Endothelial cell of umbilical vein (primary cell): ENCODE data around the gene PPIH. TPM values are rescaled to one million over a fixed set of nuclear protein-coding genes. Genes with fewer than 3 reads are reported as not detected.

Experiments
- BruUV-seq: library from RNA; stranded (reverse); fragments of 400-500 nt; replicated peaks from 2 replicates; lab custom pipeline; 2021; lab: Mats Ljungman, UMichigan
- CTCF ChIA-PET: fragments of 300-600, 350-600 bp; sonication (Branson Sonifier 250); formaldehyde crosslinking; loops from one replicate; lab custom pipeline; 2021; ENCODE audit warnings: antibody characterized with exemption, inconsistent platforms; lab: Charles Lee
- POLR2A ChIA-PET: fragments of 300-600, 350-600 bp; sonication (Branson Sonifier 250); formaldehyde crosslinking; loops from one replicate; lab custom pipeline; 2021; ENCODE audit warnings: antibody characterized with exemption, inconsistent platforms; lab: Charles Lee
- DNase-seq: peaks from one replicate; pipeline ENCODE4 v3.0.0-alpha.2; 2011; ENCODE audit warnings: low read depth, low spot score
- FAIRE-seq: peaks from 2 replicates; lab custom pipeline; 2011; peaks lifted over from hg19 to GRCh38; lab: Jason Lieb, UNC
- H2AFZ ChIP-seq: 2 replicates; pipeline ENCODE4 v1.6.0; 2012; ENCODE audit warnings: low read depth, low read length, control low read depth, inconsistent platforms
- H3K27ac ChIP-seq: 2 replicates; pipeline ENCODE4 v1.5.1; 2011; ENCODE audit warnings: low read depth, mild to moderate bottlenecking, control low read depth, low read length, moderate library complexity; ENCODE audit not compliant: insufficient read depth
- H3K27me3 ChIP-seq, 2 experiments: 2 replicates each; pipeline versions ENCODE4 v1.6.0 to v1.6.1; 2011; ENCODE audit warnings: low read length in 2 of 2, mixed read lengths in 1 of 2; ENCODE audit not compliant: control insufficient read depth in 2 of 2, insufficient read depth in 2 of 2
- H3K36me3 ChIP-seq, 2 experiments: 2 replicates in 1 of 2; 3 replicates in 1 of 2; pipeline ENCODE4 v1.5.1; 2011; ENCODE audit warnings: low read length in 2 of 2, mild to moderate bottlenecking in 1 of 2, moderate library complexity in 1 of 2; ENCODE audit not compliant: control insufficient read depth in 2 of 2, insufficient read depth in 2 of 2; ENCODE audit errors: extremely low read depth in 1 of 2
- H3K4me1 ChIP-seq: 3 replicates; pipeline ENCODE4 v1.5.1; 2011; ENCODE audit warnings: mild to moderate bottlenecking, low read length; ENCODE audit not compliant: control insufficient read depth, insufficient read depth; ENCODE audit errors: extremely low read depth
- H3K4me2 ChIP-seq: 2 replicates; pipeline ENCODE4 v1.6.1; 2011; ENCODE audit warnings: low read length, control low read depth, mixed read lengths; ENCODE audit not compliant: insufficient read depth
- H3K4me3 ChIP-seq, 3 experiments: fragments of 200-600 bp in 1 of 3; sonication (generic), shearing (Covaris generic) in 1 of 3; replicated peaks in 1 of 3; 2 replicates each; pipeline ENCODE4 v1.5.1; 2011 to 2016; ENCODE audit warnings: control low read depth in 3 of 3, low read length in 3 of 3, mild to moderate bottlenecking in 2 of 3, inconsistent platforms in 1 of 3, low read depth in 1 of 3, moderate library complexity in 1 of 3; ENCODE audit not compliant: insufficient read depth in 1 of 3
- H3K79me2 ChIP-seq: 2 replicates; pipeline ENCODE4 v1.6.0; 2012; ENCODE audit warnings: low read length, inconsistent platforms; ENCODE audit not compliant: control insufficient read depth, insufficient read depth
- H3K9ac ChIP-seq: replicated peaks from 2 replicates; pipeline ENCODE3; 2011; ENCODE audit warnings: low read length, control low read depth; ENCODE audit not compliant: insufficient read depth; ENCODE audit errors: extremely low read depth
- H3K9me1 ChIP-seq: replicated peaks from 3 replicates; pipeline ENCODE4 v1.6.0; 2011; ENCODE audit warnings: mild to moderate bottlenecking, low read length; ENCODE audit not compliant: control insufficient read depth, insufficient read depth; ENCODE audit errors: extremely low read depth
- H3K9me3 ChIP-seq: replicated peaks from 2 replicates; pipeline ENCODE4 v1.5.1; 2012; ENCODE audit warnings: low read length, inconsistent platforms; ENCODE audit not compliant: control insufficient read depth, insufficient read depth
- H4K20me1 ChIP-seq: replicated peaks from 2 replicates; pipeline ENCODE3; 2011; ENCODE audit warnings: mild to moderate bottlenecking, low read length; ENCODE audit not compliant: control insufficient read depth, insufficient read depth; ENCODE audit errors: extremely low read depth
- EZH2 ChIP-seq: IDR thresholded peaks from 2 replicates; pipeline ENCODE4 v1.6.1; 2012; ENCODE audit warnings: borderline replicate concordance, low read depth, mild to moderate bottlenecking, moderate library complexity, low read length, inconsistent platforms; ENCODE audit not compliant: severe bottlenecking
- FOS ChIP-seq: IDR thresholded peaks from 2 replicates; pipeline ENCODE4 v1.6.1; 2011; ENCODE audit warnings: mild to moderate bottlenecking, low read length, moderate library complexity, borderline replicate concordance; ENCODE audit not compliant: insufficient read depth
- GATA2 ChIP-seq: IDR thresholded peaks from 2 replicates; pipeline ENCODE4 v1.7.0; 2011; ENCODE audit warnings: low read depth, mild to moderate bottlenecking, moderate library complexity, mixed read lengths, low read length; ENCODE audit not compliant: insufficient read length, insufficient read depth
- JUN ChIP-seq: IDR thresholded peaks from 2 replicates; pipeline ENCODE4 v1.6.1; 2011; ENCODE audit warnings: borderline replicate concordance, low read depth; ENCODE audit not compliant: insufficient read length, insufficient read depth
- MYC ChIP-seq: IDR thresholded peaks from one replicate; pipeline ENCODE4 v1.6.1; 2011; ENCODE audit warnings: mild to moderate bottlenecking, low read depth, low read length
- POLR2A ChIP-seq: IDR thresholded peaks from 2 replicates; pipeline ENCODE4 v1.6.1; 2012; ENCODE audit warnings: low read depth, mild to moderate bottlenecking, control low read depth, low read length
- POLR2AphosphoS5 ChIP-seq: IDR thresholded peaks from 2 replicates; pipeline ENCODE4 v1.6.1; 2012; ENCODE audit warnings: low read depth, mild to moderate bottlenecking, control low read depth, low read length, moderate library complexity; ENCODE audit not compliant: insufficient read depth
- dilution Hi-C: fragments of 300-500 bp; cut with MboI; formaldehyde crosslinking; loops from one replicate; pipeline ENCODE4 v1.15.0; 2019; ENCODE audit warnings: low sequenced_read_pairs; ENCODE audit not compliant: extremely low pct_ligation_motif_present
- intact Hi-C: fragments of 100-400 bp; cut with micrococcal nuclease; formaldehyde crosslinking; loops from one replicate; pipeline ENCODE4 v1.10.0; 2022
- polyA plus RNA-seq, 4 experiments: library from polyadenylated mRNA; depleted of rRNA in 3 of 4; stranded (reverse) in 3 of 4; unstranded in 1 of 4; fragments of >200 nt; gene quantifications; 2 replicates each; pipeline versions ENCODE4 v1.2.1 to v1.2.3, GENCODE V29; 2011 to 2012; ENCODE audit warnings: missing spikeins in 1 of 4
- total RNA-seq: library from RNA; stranded (reverse); gene quantifications from 2 replicates; pipeline ENCODE4 v1.2.3, GENCODE V29; 2021
- TF ChIP-seq, protein P1 (sequence below): IDR thresholded peaks from 2 replicates; pipeline ENCODE4 v1.6.1; 2011; ENCODE audit not compliant: insufficient read depth, insufficient read length
- TF ChIP-seq, protein P2 (sequence below), 2 donors: IDR thresholded peaks; 1 replicate in 1 of 2; 2 replicates in 1 of 2; pipeline ENCODE4 v1.5.1; 2011; ENCODE audit warnings: low read length in 2 of 2, mild to moderate bottlenecking in 2 of 2, moderate library complexity in 2 of 2, control low read depth in 1 of 2, inconsistent platforms in 1 of 2, low read depth in 1 of 2; ENCODE audit not compliant: insufficient read depth in 1 of 2; ENCODE audit errors: extremely low read depth in 1 of 2

PPIH gene
- total and polyA plus RNA-seq, 2 donors (not counting 3 experiments of a cell fraction or from before 2014, with no cell fraction given): 52.1 to 55.2 TPM

DNA sequence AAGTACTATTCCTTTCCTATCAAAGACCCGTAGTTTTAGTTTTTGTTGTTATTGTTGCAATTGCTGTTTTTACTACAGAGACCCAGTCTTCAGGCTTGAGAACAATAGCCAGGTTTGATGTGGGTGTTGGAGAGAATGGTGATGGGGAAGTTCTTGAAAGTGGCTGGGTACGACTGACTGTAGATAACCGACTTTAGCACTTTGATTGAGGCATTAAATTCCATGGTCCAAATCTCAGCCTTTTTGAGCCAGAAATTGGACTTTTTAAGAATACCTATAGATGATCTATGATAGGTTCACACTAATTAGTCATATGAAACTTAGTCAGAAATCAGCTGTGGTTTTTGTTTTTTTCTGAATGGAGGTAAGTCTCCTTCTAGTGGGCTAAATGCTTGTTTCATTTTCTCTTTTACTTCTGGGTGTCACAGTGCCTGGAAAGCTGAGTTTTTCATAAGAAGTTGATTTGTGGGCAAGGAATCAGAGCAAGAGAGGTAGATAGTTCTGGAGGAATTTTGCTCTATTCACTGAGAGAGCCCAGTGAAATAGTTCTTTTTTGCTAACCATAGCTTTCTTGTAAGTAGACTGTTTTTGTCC lies 2.8 kb downstream of the PPIH start:
- intact Hi-C loops (no loop called here), dilution Hi-C loops (no loop called here)
- Histone ChIP-seq H3K4me3 (no peak overlapping the region), H2AFZ (no peak overlapping the region), H3K4me1 (peaks cover 14% of the 10 kb centered on the region), H3K9me3 (no peaks in the 10 kb centered on the region), H3K36me3 (peaks cover 4 to 9% of the 10 kb centered on the region in 2 experiments), H4K20me1 (no peaks in the 10 kb centered on the region), H3K27me3 (no peaks in the 10 kb centered on the region), H3K4me2 (no peak overlapping the region), H3K79me2 (peaks cover 15% of the 10 kb centered on the region), H3K27ac (no peak overlapping the region), H3K9ac (no peak overlapping the region), H3K9me1 (no peaks in the 10 kb centered on the region)
- POLR2A ChIA-PET: no interaction called here
- BruUV-seq: no TSS peak
- TF ChIP-seq, protein P1, sequence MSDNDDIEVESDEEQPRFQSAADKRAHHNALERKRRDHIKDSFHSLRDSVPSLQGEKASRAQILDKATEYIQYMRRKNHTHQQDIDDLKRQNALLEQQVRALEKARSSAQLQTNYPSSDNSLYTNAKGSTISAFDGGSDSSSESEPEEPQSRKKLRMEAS: no peak
- TF ChIP-seq GATA2: no peak
- no peak for TF ChIP-seq JUN
- TF ChIP-seq EZH2: no peak
- no peak for TF ChIP-seq FOS
- TF ChIP-seq MYC: no peak
- TF ChIP-seq POLR2AphosphoS5: no peak
- TF ChIP-seq, protein P2, sequence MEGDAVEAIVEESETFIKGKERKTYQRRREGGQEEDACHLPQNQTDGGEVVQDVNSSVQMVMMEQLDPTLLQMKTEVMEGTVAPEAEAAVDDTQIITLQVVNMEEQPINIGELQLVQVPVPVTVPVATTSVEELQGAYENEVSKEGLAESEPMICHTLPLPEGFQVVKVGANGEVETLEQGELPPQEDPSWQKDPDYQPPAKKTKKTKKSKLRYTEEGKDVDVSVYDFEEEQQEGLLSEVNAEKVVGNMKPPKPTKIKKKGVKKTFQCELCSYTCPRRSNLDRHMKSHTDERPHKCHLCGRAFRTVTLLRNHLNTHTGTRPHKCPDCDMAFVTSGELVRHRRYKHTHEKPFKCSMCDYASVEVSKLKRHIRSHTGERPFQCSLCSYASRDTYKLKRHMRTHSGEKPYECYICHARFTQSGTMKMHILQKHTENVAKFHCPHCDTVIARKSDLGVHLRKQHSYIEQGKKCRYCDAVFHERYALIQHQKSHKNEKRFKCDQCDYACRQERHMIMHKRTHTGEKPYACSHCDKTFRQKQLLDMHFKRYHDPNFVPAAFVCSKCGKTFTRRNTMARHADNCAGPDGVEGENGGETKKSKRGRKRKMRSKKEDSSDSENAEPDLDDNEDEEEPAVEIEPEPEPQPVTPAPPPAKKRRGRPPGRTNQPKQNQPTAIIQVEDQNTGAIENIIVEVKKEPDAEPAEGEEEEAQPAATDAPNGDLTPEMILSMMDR (IDR thresholded peaks at IDR 0.05; ENCODE audit: extremely low read depth in 1 of 2, insufficient read depth in 1 of 2, low read depth in 1 of 2, low read length in 2 of 2): no peak
- TF ChIP-seq POLR2A: no peak
- no peak for DNase-seq
- CTCF ChIA-PET: interaction anchor here (1.1 kb wide), 1 partner anchor 10 kb away, joined by 3 read pairs; no protein-coding TSS in a partner anchor
- FAIRE-seq: no peak
